NCI-H748 treated with DMSO at 0.1 percent for 48 hours (cell line): ENCODE measurements around the gene FADS3.

Source experiments
- DNase-seq: peaks from one replicate; lab custom pipeline; 2025; lab: John Stamatoyannopoulos, UW

The FADS3 gene

DNA sequence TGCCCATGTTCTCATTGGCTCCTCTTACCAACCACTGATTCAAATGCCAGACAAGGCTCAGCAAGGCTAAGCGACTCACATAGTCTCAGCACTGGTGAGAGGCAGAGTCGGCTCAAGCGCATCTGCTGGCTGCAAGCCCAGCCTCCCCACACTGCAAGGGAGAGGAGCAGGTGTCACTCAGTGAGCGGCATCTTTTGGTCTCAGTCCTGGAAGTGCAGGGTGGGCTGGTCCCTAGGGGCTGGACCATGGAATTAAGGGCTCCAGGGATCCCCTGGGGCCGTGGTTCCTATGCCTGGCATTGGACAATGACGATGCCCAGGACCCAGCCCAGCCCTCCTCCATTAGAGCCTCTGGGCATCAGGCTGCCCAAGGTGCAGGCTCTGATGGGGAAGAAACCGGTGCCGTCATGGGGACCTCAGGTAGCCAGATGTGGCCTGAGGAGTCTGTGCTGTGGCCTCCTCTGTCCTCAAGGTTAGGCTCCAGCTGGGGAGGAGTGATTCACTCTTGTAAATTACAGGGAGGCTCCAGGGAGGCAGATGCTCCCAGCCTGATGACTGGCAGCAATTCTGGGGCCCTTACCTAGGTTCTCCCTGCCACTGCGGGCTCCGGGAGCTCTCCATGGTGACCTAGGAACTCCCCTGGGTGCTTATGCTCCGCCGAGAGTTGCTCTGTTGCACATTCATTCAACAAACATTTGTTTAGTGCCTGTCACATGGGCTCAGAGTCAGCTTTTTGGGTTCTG lies 35.2 kb downstream of the FADS3 start:
- no peak for DNase-seq

DNA sequence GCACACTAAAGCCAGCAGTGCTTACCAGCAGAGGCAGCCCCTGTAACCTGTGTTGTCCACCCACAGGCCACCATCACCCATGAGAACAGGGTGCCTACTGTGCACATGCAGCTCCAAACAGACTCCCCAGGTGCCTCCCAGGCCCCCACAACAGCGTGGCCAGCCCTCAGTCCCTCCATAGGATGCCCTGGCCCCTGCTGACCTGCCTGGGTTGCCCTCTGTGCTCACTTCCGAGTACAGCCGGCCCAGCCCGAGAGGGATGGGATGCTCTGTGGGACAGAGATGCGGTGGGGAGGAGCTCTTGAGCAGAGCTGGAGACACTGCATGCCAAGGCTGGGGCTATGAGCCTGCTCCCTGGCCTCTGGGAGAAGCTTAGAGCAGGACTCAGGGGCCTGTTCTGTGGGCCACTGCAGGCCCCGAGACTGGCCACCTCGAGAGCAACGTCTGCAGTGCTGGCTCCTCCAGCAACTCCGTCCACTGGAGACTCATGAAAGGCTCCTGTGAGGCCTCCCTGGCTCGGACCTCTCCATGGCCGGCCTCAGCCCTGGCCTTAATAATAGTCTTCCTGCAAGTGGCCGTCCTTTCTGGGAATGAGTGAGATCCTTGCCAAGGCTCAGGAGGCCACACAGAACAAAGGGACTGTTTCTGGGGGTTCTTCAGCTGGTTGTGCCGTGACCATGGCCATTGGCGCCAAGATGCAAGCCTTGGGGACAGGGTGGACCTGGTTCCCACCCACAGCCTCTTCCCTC lies 36.2 kb downstream of the FADS3 start:
- DNase-seq = no peak

DNA sequence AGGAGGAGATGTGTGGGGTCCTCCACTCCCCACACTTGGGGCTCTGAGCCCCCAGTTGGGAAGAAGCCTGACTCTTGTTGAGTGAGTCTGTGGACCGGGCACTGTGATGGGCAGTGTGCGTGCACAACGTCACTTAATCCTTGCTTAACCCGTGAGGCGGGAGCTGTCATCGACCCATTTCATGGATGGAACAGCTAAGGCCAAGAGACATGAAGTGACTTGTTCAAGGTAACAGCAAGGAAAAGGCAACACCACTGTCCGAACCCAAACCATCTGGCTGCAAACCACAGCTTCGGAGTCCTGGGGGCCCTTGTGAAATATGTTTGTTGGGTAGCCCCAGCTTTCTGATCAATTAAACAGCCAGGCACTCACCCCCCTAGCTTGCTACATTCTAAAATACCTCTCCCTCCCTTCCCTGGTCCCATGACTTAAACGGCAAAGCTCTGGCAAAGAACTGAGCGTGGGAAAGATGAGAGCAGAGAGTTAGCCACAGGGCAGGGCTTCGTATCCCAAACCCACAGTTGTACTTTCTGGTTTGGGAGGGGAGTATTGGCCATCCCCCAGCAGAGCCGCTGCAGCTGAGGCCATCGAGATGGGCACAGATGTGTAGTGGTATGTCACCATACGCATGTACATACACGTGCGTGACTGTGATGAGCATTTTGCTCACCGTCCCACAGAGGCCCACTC lies 37.0 kb downstream of the FADS3 start:
- DNase-seq = no peak

DNA sequence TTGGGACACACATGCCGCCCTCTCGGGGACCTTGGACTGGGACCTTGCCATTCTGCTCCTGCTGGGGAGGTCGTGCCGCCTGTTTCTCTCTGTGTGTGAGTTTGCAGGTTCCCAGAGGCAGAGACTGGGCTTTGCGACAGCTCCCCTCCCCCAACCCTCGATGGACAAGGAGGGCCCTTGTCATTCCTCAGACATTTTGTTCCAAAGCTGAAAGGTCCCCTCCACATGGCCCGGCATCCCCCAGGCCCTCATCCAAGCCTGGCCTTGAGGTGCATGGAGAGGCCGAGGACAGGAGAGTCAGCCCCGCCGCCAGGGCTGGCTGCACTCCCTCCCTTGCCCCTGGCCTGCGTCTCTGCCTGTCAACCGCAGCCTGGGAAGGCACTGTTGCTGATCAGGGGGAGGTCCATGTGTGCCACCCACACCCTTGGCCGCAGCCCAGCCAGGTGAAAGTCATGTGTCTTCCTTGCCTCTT lies 37.6 kb downstream of the FADS3 start:
- DNase-seq = no peak

DNA sequence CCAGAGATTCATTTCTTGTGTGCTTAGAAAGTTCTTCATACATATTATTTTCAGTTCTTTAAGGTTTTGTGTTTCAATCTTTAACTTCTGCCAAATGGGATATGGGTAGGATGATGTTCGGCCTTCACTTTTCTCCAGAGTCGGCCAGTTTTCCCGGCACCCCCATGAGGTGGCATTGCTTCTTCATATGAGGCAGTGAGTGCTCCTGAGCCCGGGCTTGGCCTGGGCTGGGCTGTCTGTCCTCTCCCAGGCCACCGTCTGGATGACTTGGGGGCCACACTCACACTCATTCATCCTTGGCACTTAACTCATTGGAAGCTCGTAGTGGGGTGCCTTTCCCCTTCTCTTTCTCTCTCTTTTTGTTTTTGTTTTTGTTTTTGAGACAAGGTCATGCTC lies 39.4 kb downstream of the FADS3 start:
- DNase-seq = no peak

DNA sequence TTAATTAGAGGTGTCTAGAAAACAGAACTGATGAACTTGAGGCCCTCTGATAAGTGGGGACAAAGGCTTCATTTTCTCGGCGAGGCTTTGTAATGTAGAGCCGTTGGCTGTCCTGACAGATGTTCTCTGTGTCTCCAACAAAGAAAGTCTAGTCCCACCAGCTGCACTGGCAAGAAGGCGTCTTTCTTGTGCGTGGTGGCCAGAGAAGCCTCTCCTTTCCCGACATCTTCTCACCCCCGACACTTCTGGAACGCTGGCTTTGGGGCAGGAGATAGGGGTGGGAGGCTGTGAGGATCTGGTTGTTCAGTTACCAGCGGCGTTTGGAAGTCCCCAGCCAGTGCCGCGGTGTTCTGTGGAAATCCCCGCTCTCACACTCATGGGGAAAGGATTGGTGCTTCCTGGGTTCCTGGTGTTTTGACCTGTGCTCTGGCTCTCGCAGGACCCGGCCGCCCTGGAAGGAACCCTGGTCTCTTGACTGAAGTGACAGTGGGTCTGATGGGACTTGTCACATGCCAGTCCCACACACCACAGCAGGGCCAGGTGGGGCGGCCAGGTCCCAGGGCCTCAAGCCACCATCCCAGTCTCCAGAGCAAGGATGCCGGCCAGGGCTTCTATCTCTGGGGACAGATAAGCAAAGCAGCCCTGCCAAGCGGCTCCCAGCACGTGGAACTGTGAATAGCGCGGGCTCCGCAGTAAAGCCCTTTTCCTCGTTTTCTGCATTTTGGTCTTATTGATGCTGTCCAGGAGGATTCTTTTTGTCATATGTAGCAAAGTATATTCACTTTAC lies 40.0 kb downstream of the FADS3 start:
- DNase-seq = no peak

DNA sequence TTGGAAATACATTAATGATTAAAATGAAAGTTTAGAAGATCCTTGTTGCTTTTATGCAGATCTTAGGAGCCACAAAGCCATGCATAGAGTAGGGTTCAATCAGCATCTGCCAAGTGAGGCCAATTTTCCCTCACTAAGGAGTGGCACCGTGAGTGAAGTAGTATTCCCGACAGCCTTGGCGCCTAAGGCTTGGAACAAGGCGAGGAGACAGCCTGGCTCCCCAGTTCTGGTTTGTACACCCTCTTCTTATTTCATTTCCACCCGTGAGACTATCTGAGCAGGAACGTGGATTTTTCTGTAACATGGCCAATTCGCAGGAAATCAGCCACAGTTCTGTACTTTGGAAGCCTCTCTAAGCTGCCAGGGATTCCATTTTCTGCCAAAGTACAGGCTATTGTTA lies 40.7 kb downstream of the FADS3 start:
- DNase-seq = no peak

DNA sequence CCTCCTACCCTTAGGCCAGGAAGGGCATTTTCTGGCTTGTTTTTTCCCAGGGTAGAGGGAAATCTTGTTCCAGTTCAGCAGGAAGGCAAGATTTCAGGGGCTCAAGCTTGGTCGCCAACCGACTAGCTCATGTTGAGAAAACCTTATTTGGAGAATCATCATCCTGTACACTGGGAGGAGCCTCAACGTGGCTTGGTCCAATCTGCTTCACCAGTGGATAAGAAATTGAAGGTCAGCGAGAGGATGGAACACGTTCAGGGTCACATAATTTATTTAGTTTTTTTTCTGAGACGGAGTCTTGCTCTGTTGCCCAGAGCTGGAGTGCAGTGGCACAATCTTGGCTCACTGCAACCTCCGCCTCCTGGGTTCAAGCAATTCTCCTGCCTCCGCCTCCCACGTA lies 42.7 kb downstream of the FADS3 start:
- no peak for DNase-seq

DNA sequence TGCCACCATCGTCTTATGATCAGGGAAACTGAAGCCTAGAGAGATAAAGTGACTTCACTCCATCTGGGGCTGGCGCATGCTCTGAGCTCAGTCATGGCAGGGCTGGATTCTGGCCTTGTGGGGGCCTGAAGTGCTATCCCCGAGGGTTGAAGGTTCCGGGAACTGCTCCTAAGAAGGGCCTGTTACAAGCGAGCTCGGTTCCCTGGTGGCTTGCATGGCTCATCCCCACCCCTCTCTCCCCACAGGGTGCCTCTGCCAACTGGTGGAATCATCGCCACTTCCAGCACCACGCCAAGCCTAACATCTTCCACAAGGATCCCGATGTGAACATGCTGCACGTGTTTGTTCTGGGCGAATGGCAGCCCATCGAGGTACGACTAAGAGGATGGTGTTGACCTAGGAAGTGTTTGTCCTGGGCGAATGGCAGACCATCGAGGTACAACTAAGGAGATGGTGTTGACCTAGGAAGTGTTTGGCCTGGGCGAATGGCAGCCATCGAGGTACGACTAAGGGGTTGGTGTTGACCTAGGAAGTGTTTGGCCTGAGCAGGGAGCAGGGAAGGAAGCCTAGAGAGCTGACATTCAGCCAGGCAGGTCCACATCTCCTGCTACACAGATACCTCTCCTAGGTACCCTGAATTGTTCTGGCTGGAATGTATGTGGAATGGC lies 43.3 kb downstream of the FADS3 start:
- DNase-seq = no peak

DNA sequence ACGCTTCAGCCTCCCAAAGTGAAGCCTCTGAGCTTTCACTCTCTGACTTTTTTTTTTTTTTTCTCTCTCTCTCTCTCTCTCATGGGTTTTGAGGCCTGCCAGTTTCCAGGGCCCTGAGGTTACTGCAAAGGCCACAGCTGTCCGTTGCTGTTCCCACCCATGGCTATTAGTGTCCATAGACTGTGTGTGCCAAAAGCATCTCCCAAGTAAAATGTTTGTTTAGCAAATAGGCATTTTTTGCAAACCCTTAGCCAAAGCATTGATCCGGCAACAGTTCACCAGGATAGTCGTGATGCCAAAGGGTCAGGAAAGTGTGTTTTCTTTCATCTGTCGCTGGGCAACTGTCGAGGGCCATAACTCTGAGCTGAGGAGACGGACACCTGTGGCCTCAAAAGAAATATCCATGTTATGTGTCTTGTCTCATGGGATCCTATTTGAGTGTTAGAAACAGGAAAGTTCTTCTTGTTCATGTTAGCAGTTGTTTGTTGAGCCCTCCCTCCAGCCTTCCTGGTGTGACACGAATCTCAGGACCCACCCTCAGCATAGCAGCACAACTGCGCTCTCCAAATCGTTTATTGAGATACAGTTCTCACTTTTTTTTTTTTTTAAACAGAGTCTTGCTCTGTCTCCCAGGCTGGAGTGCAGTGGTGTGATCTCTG lies 44.9 kb downstream of the FADS3 start:
- DNase-seq = no peak

DNA sequence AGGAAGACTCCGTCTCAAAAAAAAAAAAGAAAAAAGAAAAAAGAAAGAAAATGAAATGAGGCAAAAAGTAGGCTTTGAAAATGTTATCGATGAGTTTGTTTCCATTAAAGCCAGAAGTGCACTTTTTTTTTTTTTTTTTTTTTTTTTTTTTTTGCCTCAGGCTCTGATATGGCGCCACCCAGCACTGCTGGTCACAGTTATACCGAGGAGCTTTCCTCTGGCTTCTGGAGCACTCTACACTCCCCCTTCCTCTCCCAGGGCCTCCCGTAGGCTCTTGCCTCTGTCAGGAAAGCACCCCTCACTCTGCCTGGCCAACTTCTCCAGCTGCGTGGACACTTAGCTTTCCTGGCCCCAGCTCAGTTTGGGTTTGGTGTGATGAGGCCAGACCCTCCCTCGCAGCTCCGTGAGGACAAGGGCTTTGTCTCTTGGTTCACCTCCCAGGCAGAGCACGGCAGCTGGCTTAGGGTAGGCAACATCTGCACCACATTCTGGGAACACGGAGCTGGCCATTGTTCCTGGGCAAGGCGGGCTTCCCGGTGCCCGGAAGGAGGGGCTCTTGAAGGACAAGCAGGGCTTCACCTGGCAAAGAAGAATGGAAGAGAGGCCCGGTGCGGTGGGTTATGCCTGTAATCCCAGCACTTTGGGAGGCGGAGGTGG lies 46.3 kb downstream of the FADS3 start:
- no peak for DNase-seq

DNA sequence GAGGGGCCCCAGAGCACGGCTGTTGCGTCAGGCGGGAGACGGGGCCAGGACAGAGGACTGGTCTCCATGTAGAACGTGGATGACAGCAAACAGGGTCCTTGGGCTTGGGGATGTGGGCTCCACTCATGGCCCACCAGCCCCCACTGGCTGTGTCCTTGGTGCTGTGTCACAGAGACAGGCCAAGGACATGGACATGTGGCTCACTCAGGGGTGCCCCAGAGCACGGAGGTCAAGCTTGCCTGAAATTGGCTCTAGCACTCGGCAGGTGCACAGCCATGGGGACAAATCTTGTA lies 48.9 kb downstream of the FADS3 start:
- no peak for DNase-seq

DNA sequence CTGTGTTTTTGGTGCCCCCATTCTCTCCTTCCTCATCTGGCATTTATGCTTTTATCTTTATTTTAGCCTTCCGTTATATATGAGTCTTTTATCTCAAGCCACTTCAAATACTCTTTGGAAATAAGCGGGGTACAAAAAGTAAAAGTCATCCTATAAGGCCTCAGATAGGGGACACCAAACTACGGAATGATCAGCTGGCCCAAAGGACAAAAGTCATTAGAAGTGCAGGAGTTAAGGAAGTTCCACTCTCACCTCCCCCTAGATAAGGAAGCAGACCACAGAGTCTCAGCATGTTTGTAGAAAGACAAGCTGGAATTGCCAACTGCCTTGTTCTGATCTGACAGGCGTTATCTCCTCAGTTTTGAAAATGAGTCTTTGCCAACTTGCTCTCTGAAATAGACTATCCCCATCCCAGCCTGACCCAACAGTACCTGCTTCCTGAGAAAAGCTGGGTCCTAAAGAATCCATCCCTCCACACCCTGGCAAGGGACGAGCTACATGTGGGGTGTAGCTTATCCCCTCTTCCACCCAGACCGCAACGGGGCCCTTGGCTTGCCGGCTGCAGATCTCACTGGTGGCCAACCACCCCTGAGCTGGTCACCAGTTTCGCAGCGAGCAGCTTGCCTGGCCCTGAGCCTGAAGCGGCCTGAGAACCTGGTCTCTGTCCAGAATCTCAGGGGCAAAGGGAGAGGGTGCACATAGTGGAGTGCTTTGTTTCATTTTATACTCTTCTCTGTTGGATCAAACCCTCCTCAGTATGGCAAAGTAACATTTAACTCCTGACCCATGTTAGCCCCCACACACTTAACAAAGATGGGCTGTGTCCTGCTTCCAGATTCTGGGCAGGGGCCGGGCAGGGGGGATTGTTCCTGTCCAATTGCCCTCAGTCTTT lies 49.5 kb downstream of the FADS3 start:
- no peak for DNase-seq

DNA sequence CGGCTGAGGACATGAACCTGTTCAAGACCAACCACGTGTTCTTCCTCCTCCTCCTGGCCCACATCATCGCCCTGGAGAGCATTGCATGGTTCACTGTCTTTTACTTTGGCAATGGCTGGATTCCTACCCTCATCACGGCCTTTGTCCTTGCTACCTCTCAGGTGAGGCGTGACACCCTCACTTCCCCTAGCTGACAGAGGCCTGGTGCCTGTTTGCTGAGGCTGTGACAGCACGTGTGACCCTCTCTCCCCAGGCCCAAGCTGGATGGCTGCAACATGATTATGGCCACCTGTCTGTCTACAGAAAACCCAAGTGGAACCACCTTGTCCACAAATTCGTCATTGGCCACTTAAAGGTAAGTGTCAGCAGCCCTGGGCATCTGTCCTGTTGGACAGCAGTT lies 51.0 kb downstream of the FADS3 start:
- DNase-seq = no peak

DNA sequence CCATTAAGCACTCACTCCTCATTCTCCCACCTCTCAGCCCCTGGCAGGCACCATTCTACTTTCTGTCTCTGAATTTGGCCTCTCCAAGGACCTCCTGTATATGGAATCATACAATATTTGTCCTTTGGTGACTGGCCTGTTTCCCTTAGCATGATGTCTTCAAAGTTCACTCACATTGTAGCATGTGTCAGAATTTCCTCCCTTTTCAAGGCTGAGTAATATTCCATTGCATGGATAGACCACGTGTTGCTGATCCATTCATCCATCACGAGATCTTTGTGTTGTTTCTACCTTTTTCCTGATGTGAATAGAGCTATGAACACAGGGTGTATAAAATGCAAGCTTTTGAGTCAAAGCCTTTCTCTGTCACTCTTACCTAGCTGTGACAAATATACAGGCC lies 51.6 kb downstream of the FADS3 start:
- no peak for DNase-seq

DNA sequence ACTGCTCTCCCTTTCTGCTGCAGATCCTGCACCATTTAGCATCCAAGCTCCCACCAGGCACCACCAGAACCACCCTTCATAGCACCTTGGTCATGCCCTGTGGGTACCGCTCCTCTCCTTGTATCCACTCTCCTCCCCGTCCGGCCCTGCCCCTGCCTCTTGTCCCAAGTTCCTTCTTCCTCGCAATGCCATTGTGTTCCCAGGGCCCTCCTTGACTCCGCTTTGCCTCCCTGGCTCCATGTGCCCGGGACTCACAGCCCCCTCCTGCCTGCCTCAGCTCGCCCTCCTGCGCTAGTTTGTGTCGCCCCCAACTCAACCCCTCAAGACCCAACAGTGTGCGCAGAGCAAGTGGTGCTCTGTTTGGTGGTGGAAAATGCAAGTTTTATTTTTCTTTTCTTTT lies 52.4 kb downstream of the FADS3 start:
- no peak for DNase-seq

DNA sequence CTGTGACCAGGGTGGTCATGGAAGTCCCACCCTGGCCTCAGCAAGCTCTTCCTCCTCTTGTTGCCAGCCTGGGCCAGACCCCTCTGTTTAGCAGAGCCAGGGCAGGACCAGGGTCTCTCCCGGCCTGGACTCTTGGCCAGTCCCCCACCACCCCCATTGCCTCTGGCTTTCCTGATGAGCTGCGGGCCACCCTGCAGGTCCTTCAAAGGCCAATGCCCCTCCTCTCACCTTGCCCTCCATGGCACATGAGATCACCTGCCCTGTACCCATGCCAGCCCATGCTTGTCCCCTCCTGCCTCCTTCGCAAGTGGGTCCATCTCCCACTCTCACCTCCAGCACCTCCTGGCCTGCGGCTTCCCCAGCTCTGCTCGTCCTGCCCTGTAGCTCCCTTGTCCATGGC lies 52.8 kb downstream of the FADS3 start:
- no peak for DNase-seq

DNA sequence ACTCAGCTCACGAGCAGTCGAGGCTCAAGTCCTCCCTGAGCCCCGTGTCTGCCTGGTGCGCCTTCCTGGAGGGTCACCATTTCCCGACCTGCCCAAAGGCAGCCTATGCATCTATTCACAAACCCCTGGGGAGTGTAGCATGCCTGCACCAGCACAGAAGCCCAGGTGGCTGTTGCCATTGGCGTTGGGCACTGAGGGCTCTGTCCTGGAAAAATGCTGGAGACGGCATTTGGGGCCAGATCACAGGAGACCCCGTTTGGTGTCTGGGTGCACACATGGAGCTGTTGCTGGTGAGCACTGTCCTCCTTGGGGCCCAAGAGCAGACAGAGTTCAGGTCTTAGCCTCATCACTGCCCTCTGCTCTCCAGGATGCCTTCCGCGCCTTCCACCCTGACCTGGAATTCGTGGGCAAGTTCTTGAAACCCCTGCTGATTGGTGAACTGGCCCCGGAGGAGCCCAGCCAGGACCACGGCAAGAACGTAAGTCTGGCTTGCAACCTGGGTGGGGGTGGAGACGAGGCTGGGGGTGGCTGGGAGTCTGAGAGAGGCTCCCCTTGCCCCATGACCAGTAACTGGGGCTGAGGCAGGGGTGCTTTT lies 53.8 kb downstream of the FADS3 start:
- no peak for DNase-seq

DNA sequence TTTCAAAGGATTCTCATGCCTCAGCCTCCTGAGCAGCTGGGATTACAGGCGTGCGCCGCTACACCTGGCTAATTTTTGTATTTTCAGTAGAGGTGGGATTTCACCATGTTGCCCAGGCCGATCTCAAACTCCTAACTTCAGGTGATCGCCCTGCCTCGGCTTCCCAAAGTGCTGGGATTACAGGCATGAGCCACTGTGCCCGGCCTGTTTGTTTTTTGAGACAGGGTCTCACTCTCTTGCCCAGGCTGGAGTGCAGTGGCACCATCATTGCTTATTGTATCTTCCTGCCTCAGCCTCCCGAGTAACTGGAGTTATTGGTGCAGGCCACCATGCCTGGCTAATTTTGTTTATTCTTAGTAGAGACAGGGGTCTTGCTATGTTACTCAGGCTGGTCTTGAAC lies 55.2 kb downstream of the FADS3 start:
- DNase-seq = no peak
